H1 (cell line): ENCODE data around the gene PLPPR1. TPM values are rescaled to one million over a fixed set of nuclear protein-coding genes. Genes with fewer than 3 reads are reported as not detected.

ENCODE experiments used
- CTCF ChIA-PET: fragments of 300-600 bp; sonication (Branson Sonifier 250); formaldehyde crosslinking; loops from one replicate; lab custom pipeline; 2021; ENCODE audit not compliant: partially characterized antibody; lab: Charles Lee
- POLR2A ChIA-PET: fragments of 300-600 bp; sonication (Branson Sonifier 250); formaldehyde crosslinking; loops from one replicate; lab custom pipeline; 2021; ENCODE audit warnings: inconsistent platforms; ENCODE audit not compliant: partially characterized antibody; lab: Charles Lee
- DNase-seq, 2 experiments: peaks; one replicate each; pipeline versions ENCODE4 v3.0.0 to v3.0.0-alpha.2; 2010 to 2022; ENCODE audit warnings: low spot score in 2 of 2, low read depth in 1 of 2, mixed read lengths in 1 of 2
- FAIRE-seq: peaks from 2 replicates; lab custom pipeline; 2011; peaks lifted over from hg19 to GRCh38; lab: Jason Lieb, UNC
- H2AFZ ChIP-seq: 2 replicates; pipeline ENCODE4 v1.8.1; 2012; ENCODE audit warnings: low read length, inconsistent platforms
- H2AK5ac ChIP-seq: 2 replicates; pipeline ENCODE4 v1.6.1; 2013; ENCODE audit warnings: low read depth, low read length
- H2BK120ac ChIP-seq: replicated peaks from 2 replicates; pipeline ENCODE3; 2013; ENCODE audit warnings: low read depth, low read length, inconsistent platforms
- H2BK12ac ChIP-seq: 2 replicates; pipeline ENCODE4 v1.6.1; 2013; ENCODE audit warnings: low read depth, low read length
- H2BK15ac ChIP-seq: 2 replicates; pipeline ENCODE4 v1.6.1; 2013; ENCODE audit warnings: low read length
- H2BK20ac ChIP-seq: 2 replicates; pipeline ENCODE4 v1.6.1; 2013; ENCODE audit warnings: low read length
- H2BK5ac ChIP-seq: 2 replicates; pipeline ENCODE4 v1.6.1; 2013; ENCODE audit warnings: low read depth, low read length
- H3K14ac ChIP-seq: 2 replicates; pipeline ENCODE4 v1.6.1; 2013; ENCODE audit warnings: inconsistent platforms; ENCODE audit not compliant: insufficient read length
- H3K18ac ChIP-seq: 2 replicates; pipeline ENCODE4 v1.6.1; 2013; ENCODE audit warnings: low read length; ENCODE audit errors: extremely low read depth
- H3K23ac ChIP-seq: 2 replicates; pipeline ENCODE4 v1.6.1; 2013; ENCODE audit warnings: inconsistent platforms; ENCODE audit not compliant: insufficient read length
- H3K23me2 ChIP-seq: 2 replicates; pipeline ENCODE4 v1.6.1; 2013; ENCODE audit warnings: low read depth, low read length
- H3K27ac ChIP-seq: 2 replicates; pipeline ENCODE4 v1.6.1; 2011; ENCODE audit warnings: low read depth, low read length, inconsistent platforms
- H3K27me3 ChIP-seq, 4 experiments: replicated peaks in 1 of 4; 1 replicate in 1 of 4; 2 replicates in 3 of 4; pipeline versions ENCODE4 v1.6.1 to v1.8.1; 2011 to 2013; ENCODE audit warnings: low read length in 3 of 4, mild to moderate bottlenecking in 3 of 4, inconsistent platforms in 2 of 4, mixed read lengths in 2 of 4, moderate library complexity in 1 of 4; ENCODE audit not compliant: control insufficient read depth in 3 of 4, insufficient read depth in 3 of 4; ENCODE audit errors: extremely low read depth in 1 of 4
- H3K36me3 ChIP-seq, 4 experiments: 2 replicates each; pipeline versions ENCODE4 v1.6.1 to v1.8.1; 2011 to 2013; ENCODE audit warnings: mild to moderate bottlenecking in 4 of 4, low read length in 3 of 4, moderate library complexity in 2 of 4, control low read depth in 1 of 4, inconsistent platforms in 1 of 4; ENCODE audit not compliant: insufficient read depth in 4 of 4, control insufficient read depth in 2 of 4
- H3K4ac ChIP-seq: replicated peaks from 2 replicates; pipeline ENCODE3; 2013; ENCODE audit warnings: low read length, low read depth, mixed read lengths, inconsistent platforms; ENCODE audit not compliant: insufficient read length
- H3K4me1 ChIP-seq, 4 experiments: replicated peaks in 1 of 4; 1 replicate in 1 of 4; 2 replicates in 3 of 4; pipeline versions ENCODE4 v1.6.1 to v1.8.1; 2011 to 2013; ENCODE audit warnings: low read length in 3 of 4, inconsistent platforms in 2 of 4, mixed read lengths in 1 of 4; ENCODE audit not compliant: insufficient read depth in 4 of 4, control insufficient read depth in 3 of 4
- H3K4me2 ChIP-seq, 2 experiments: 2 replicates each; pipeline versions ENCODE4 v1.6.1 to v1.8.1; 2011 to 2013; ENCODE audit warnings: low read depth in 2 of 2, low read length in 2 of 2, control low read depth in 1 of 2, inconsistent platforms in 1 of 2, mild to moderate bottlenecking in 1 of 2; ENCODE audit not compliant: insufficient read depth in 1 of 2
- H3K4me3 ChIP-seq, 4 experiments: fragments of 200-600, 300-600 bp in 1 of 4; sonication (generic), shearing (Covaris generic), sonication (Bioruptor Twin) in 1 of 4; 2 replicates each; pipeline versions ENCODE4 v1.5.1 to v1.8.1; 2011 to 2016; ENCODE audit warnings: low read length in 4 of 4, low read depth in 3 of 4, control low read depth in 2 of 4, inconsistent platforms in 2 of 4, mild to moderate bottlenecking in 2 of 4, mixed read lengths in 1 of 4, moderate library complexity in 1 of 4; ENCODE audit not compliant: insufficient read depth in 2 of 4; ENCODE audit errors: extremely low read depth in 1 of 4
- H3K56ac ChIP-seq: replicated peaks from 2 replicates; pipeline ENCODE3; 2013; ENCODE audit warnings: low read depth, mild to moderate bottlenecking, mixed read lengths, low read length, inconsistent platforms; ENCODE audit not compliant: insufficient read length
- H3K79me1 ChIP-seq: 2 replicates; pipeline ENCODE4 v1.6.1; 2013; ENCODE audit warnings: low read depth, low read length, control low read depth
- H3K79me2 ChIP-seq, 2 experiments: 2 replicates each; pipeline versions ENCODE4 v1.6.1 to v1.8.1; 2012 to 2013; ENCODE audit warnings: low read length in 2 of 2, mild to moderate bottlenecking in 2 of 2, inconsistent platforms in 1 of 2; ENCODE audit not compliant: insufficient read depth in 2 of 2, control insufficient read depth in 1 of 2
- H3K9ac ChIP-seq, 4 experiments: replicated peaks in 1 of 4; 1 replicate in 1 of 4; 2 replicates in 3 of 4; pipeline versions ENCODE4 v1.6.1 to v1.8.1; 2011 to 2013; ENCODE audit warnings: low read depth in 3 of 4, low read length in 3 of 4, control low read depth in 2 of 4, mild to moderate bottlenecking in 2 of 4, moderate library complexity in 2 of 4, inconsistent platforms in 1 of 4; ENCODE audit errors: extremely low read depth in 1 of 4
- H3K9me3 ChIP-seq, 2 experiments: 2 replicates each; pipeline versions ENCODE4 v1.6.1 to v1.8.1; 2012 to 2013; ENCODE audit warnings: mild to moderate bottlenecking in 2 of 2, moderate library complexity in 2 of 2, control low read depth in 1 of 2, inconsistent platforms in 1 of 2, low read depth in 1 of 2, low read length in 1 of 2, mixed read lengths in 1 of 2; ENCODE audit not compliant: insufficient read depth in 2 of 2
- H4K20me1 ChIP-seq, 2 experiments: replicated peaks in 1 of 2; 2 replicates each; pipeline versions ENCODE3 to v1.8.1; 2011 to 2013; ENCODE audit warnings: inconsistent platforms in 2 of 2, low read length in 2 of 2, mild to moderate bottlenecking in 1 of 2; ENCODE audit not compliant: insufficient read depth in 2 of 2, control insufficient read depth in 1 of 2
- H4K5ac ChIP-seq: 2 replicates; pipeline ENCODE4 v1.6.1; 2013; ENCODE audit warnings: low read length, low read depth, mixed read lengths, inconsistent platforms; ENCODE audit not compliant: insufficient read length
- H4K8ac ChIP-seq: 2 replicates; pipeline ENCODE4 v1.8.0; 2013; ENCODE audit warnings: mild to moderate bottlenecking, moderate library complexity, low read length, inconsistent platforms; ENCODE audit not compliant: insufficient read depth; ENCODE audit errors: extremely low read depth
- H4K91ac ChIP-seq: replicated peaks from 2 replicates; pipeline ENCODE3; 2013; ENCODE audit warnings: low read length, mixed read lengths, inconsistent platforms; ENCODE audit not compliant: insufficient read length
- EP300 ChIP-seq, 2 experiments: IDR thresholded peaks; 1 replicate in 1 of 2; 2 replicates in 1 of 2; pipeline ENCODE4 v1.6.1; 2011 to 2012; ENCODE audit warnings: low read depth in 2 of 2, low read length in 2 of 2, mild to moderate bottlenecking in 2 of 2, borderline replicate concordance in 1 of 2, inconsistent platforms in 1 of 2, moderate library complexity in 1 of 2
- GABPA ChIP-seq: IDR thresholded peaks from 2 replicates; pipeline ENCODE4 v1.6.1; 2011; ENCODE audit warnings: mild to moderate bottlenecking, low read length, moderate library complexity, borderline replicate concordance; ENCODE audit not compliant: insufficient read depth
- JUND ChIP-seq: IDR thresholded peaks from 2 replicates; pipeline ENCODE4 v1.6.1; 2011; ENCODE audit warnings: mild to moderate bottlenecking, improper control_type of control experiment, low read length
- WGBS, 2 experiments: shearing (Covaris generic) in 1 of 2; methylation state at CpG; one replicate each; pipeline versions ENCODE4 v1.1.6 to v1.1.7; 2013 to 2015; ENCODE audit warnings: low lambda C conversion rate in 2 of 2, mixed read lengths in 2 of 2, inconsistent platforms in 1 of 2, low coverage in 1 of 2, missing lambda C conversion rate in 1 of 2; ENCODE audit not compliant: insufficient replicate concordance in 2 of 2, insufficient coverage in 1 of 2, insufficient read length in 1 of 2; ENCODE audit errors: extremely low coverage in 1 of 2, missing lambda C conversion rate in 1 of 2; 5-methylcytosine and 5-hydroxymethylcytosine counted together
- polyA plus RNA-seq, 7 experiments: library from polyadenylated mRNA; depleted of rRNA in 3 of 7; stranded (reverse) in 5 of 7; unstranded in 2 of 7; fragments of >200 nt in 5 of 7; fragments of 200-250 nt in 2 of 7; gene quantifications; 1 replicate in 5 of 7; 2 replicates in 1 of 7; 4 replicates in 1 of 7; pipeline versions ENCODE4 v1.2.1 to v1.2.3, GENCODE V29; 2011 to 2013; ENCODE audit warnings: missing spikeins in 2 of 7, mixed read lengths in 2 of 7
- total RNA-seq: library from RNA; stranded (reverse); fragmentation: NEBNext Ultra II Directional; extraction: Animal tissue kit (Norgen Biotek cat#: 25700); gene quantifications from 2 replicates; pipeline ENCODE4 v1.2.1, GENCODE V29; 2021

Gene PLPPR1
- total and polyA plus RNA-seq, 2 of the 8 experiments (the other 6 are each of a cell fraction or from before 2014, with no cell fraction given): 1.4 to 1.8 TPM

- Histone ChIP-seq H2BK12ac (no peak overlapping the region), H2BK15ac (no peak overlapping the region), H2AK5ac (no peak overlapping the region), H4K20me1 (no peaks in the 10 kb centered on the region), H2BK5ac (no peak overlapping the region), H3K9me3 (no peaks in the 10 kb centered on the region; a peak in 1 of 4 replicates), H3K23ac (no peak overlapping the region), H3K23me2 (no peaks in the 10 kb centered on the region), H3K9ac (no peak overlapping the region), H3K56ac (no peak overlapping the region), H3K36me3 (no peaks in the 10 kb centered on the region), H3K4me2 (no peak overlapping the region), H3K14ac (no peak overlapping the region), H4K91ac (no peak overlapping the region), H3K4me3 (no peak overlapping the region), H2BK120ac (no peak overlapping the region), H3K18ac (no peak overlapping the region), H3K79me2 (no peaks in the 10 kb centered on the region), H4K5ac (no peak overlapping the region), H3K27me3 (no peaks in the 10 kb centered on the region), H3K79me1 (no peaks in the 10 kb centered on the region), H2AFZ (no peak overlapping the region), H3K27ac (no peak overlapping the region), H2BK20ac (no peak overlapping the region), H3K4me1 (no peaks in the 10 kb centered on the region), H3K4ac (no peak overlapping the region), H4K8ac (no peak overlapping the region)
- WGBS, 2 experiments: 79% methylated on average over 2 of the region's 2 CpGs; no CpG with 5 or more reads in 1 of the 2 experiments
- DNase-seq (no peak), FAIRE-seq (no peak)
- POLR2A ChIA-PET: no interaction called here
- CTCF ChIA-PET: interaction anchor here (0.6 to 2.1 kb wide), 7 partner anchors 16 to 612 kb away, joined by 3 to 7 read pairs (median 4); no protein-coding TSS in a partner anchor
- TF ChIP-seq EP300 (IDR thresholded peaks at IDR 0.05; ENCODE audit: borderline replicate concordance in 1 of 2, low read depth in 2 of 2, low read length in 2 of 2) (no peak), GABPA (no peak), JUND (no peak)
Measured at GRCh38 chr9:101315112-101315450, 286.6 kb downstream of the PLPPR1 start.
